Mesenchymal stem cell (in vitro differentiated cells and primary cell): ENCODE measurements around the gene CDH2.

Experiments used
- DNase-seq: peaks from one replicate; pipeline ENCODE4 v3.0.0-alpha.2; 2013
- H2AFZ ChIP-seq: one replicate; pipeline ENCODE4 v1.6.1; 2013; ENCODE audit warnings: low read depth, mild to moderate bottlenecking, control low read depth, inconsistent platforms, low read length, moderate library complexity
- H2AK5ac ChIP-seq: 2 replicates; pipeline ENCODE4 v1.6.1; 2013; ENCODE audit warnings: low read length, moderate library complexity, mild to moderate bottlenecking, inconsistent platforms; ENCODE audit not compliant: severe bottlenecking
- H2BK120ac ChIP-seq: one replicate; pipeline ENCODE4 v1.6.1; 2013; ENCODE audit warnings: low read depth, mild to moderate bottlenecking, inconsistent platforms, low read length, moderate library complexity
- H2BK12ac ChIP-seq, 2 experiments: one replicate each; pipeline ENCODE4 v1.6.1; 2013; ENCODE audit warnings: inconsistent platforms in 2 of 2, low read length in 2 of 2, mild to moderate bottlenecking in 2 of 2, moderate library complexity in 2 of 2, control low read depth in 1 of 2
- H2BK15ac ChIP-seq: one replicate; pipeline ENCODE4 v1.6.1; 2013; ENCODE audit warnings: mild to moderate bottlenecking, low read depth, inconsistent platforms; ENCODE audit not compliant: poor library complexity, severe bottlenecking
- H2BK5ac ChIP-seq: 2 replicates; pipeline ENCODE4 v1.6.1; 2013; ENCODE audit warnings: low read depth, mild to moderate bottlenecking, low read length, control low read depth, inconsistent platforms; ENCODE audit not compliant: poor library complexity, severe bottlenecking
- H3K14ac ChIP-seq, 2 experiments: one replicate each; pipeline ENCODE4 v1.6.1; 2013; ENCODE audit warnings: inconsistent platforms in 2 of 2, low read length in 2 of 2, control low read depth in 1 of 2, mild to moderate bottlenecking in 1 of 2, moderate library complexity in 1 of 2
- H3K18ac ChIP-seq, 2 experiments: one replicate each; pipeline ENCODE4 v1.6.1; 2013; ENCODE audit warnings: inconsistent platforms in 2 of 2, low read length in 2 of 2, control low read depth in 1 of 2, low read depth in 1 of 2, mild to moderate bottlenecking in 1 of 2
- H3K23ac ChIP-seq, 2 experiments: one replicate each; pipeline ENCODE4 v1.6.1; 2013; ENCODE audit warnings: inconsistent platforms in 2 of 2, low read length in 2 of 2, mild to moderate bottlenecking in 2 of 2, moderate library complexity in 2 of 2, control low read depth in 1 of 2
- H3K27ac ChIP-seq: 2 replicates; pipeline ENCODE4 v1.5.1; 2013; ENCODE audit warnings: mild to moderate bottlenecking, moderate library complexity, low read length, control low read depth, inconsistent platforms; ENCODE audit not compliant: poor library complexity, severe bottlenecking
- H3K27me3 ChIP-seq, 2 experiments: 2 replicates each; pipeline versions ENCODE4 v1.6.1 to v1.7.0; 2013; ENCODE audit warnings: low read length in 2 of 2, mild to moderate bottlenecking in 2 of 2, moderate library complexity in 2 of 2, control low read depth in 1 of 2, inconsistent platforms in 1 of 2; ENCODE audit not compliant: control insufficient read depth in 1 of 2, insufficient read depth in 1 of 2
- H3K36me3 ChIP-seq, 2 experiments: 2 replicates each; pipeline versions ENCODE4 v1.6.1 to v1.7.0; 2013; ENCODE audit warnings: low read length in 2 of 2, control low read depth in 1 of 2, inconsistent platforms in 1 of 2, low read depth in 1 of 2, mild to moderate bottlenecking in 1 of 2; ENCODE audit not compliant: insufficient read depth in 2 of 2, control insufficient read depth in 1 of 2
- H3K4ac ChIP-seq, 2 experiments: one replicate each; pipeline ENCODE4 v1.6.1; 2013; ENCODE audit warnings: inconsistent platforms in 2 of 2, low read length in 2 of 2, mild to moderate bottlenecking in 2 of 2, moderate library complexity in 2 of 2, control low read depth in 1 of 2, low read depth in 1 of 2
- H3K4me1 ChIP-seq: 2 replicates; pipeline ENCODE4 v1.6.1; 2013; ENCODE audit warnings: low read depth, low read length, control low read depth; ENCODE audit not compliant: control insufficient read depth, insufficient read depth
- H3K4me2 ChIP-seq: 2 replicates; pipeline ENCODE4 v1.6.1; 2013; ENCODE audit warnings: low read length, mild to moderate bottlenecking, inconsistent platforms; ENCODE audit not compliant: poor library complexity, severe bottlenecking
- H3K4me3 ChIP-seq, 2 experiments: 2 replicates each; pipeline versions ENCODE4 v1.5.1 to v1.7.0; 2013; ENCODE audit warnings: low read length in 2 of 2, mild to moderate bottlenecking in 2 of 2, control low read depth in 1 of 2, low read depth in 1 of 2; ENCODE audit not compliant: insufficient read depth in 1 of 2
- H3K79me1 ChIP-seq: replicated peaks from 2 replicates; pipeline ENCODE4 v1.6.1; 2013; ENCODE audit warnings: mild to moderate bottlenecking, control low read depth, low read length, inconsistent platforms; ENCODE audit not compliant: poor library complexity, severe bottlenecking
- H3K9ac ChIP-seq: 2 replicates; pipeline ENCODE4 v1.7.0; 2013; ENCODE audit warnings: mild to moderate bottlenecking, low read length, moderate library complexity
- H3K9me3 ChIP-seq: 2 replicates; pipeline ENCODE4 v1.7.0; 2013; ENCODE audit warnings: mild to moderate bottlenecking, low read length; ENCODE audit not compliant: control insufficient read depth
- H4K8ac ChIP-seq: one replicate; pipeline ENCODE4 v1.6.1; 2013; ENCODE audit warnings: inconsistent platforms, mild to moderate bottlenecking, low read length, moderate library complexity
- H4K91ac ChIP-seq: one replicate; pipeline ENCODE4 v1.6.1; 2013; ENCODE audit warnings: mild to moderate bottlenecking, low read length, inconsistent platforms
- WGBS: methylation state at CpG from one replicate; pipeline ENCODE4 v1.1.7; 2013; ENCODE audit warnings: mixed read lengths; 5-methylcytosine and 5-hydroxymethylcytosine counted together

The CDH2 gene

DNA sequence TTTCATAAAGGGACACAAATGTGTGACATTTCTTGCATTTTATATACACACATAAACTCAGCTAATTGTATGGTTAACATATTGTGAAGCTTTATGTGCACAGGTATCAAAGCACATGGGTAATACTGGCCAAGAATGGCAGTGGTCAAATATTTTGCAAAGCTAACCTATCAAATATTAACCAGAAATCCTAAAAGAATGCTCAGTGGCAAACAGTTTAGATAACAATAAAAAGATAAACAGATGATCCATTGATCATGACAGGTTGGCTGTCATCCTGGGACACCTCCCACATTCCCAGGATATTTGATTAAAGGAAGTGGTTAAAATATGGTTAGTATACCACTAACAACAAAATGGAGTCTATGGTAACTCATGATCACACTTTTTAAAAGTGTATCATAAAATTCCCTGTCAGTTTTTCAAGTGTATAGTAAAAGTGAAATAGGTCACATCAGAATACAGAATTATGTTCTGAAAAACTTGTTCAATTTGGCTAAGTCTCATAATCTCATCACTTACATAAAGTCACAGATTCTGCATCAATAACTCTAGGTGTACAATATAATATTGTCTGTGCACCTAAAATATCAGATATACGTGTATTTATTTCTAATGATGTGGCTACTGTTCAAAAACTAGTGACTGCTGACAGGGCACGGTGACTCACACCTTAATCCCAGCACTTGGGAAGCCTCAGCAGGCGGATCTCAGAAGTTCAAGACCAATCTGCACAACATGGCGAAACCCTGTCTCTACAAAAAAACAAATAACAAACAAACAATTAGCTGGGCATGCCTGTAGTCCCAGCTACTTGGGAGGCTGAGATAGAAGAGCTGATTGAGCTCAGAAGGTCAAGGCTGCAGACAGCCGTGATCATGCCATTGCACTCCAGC lies 48.9 kb downstream of the CDH2 start:
- H3K9ac ChIP-seq, result no peak overlapping the region
- H3K4me3 ChIP-seq, result no peak overlapping the region
- H3K4me2 ChIP-seq, result no peak overlapping the region
- no peak overlapping the region for H2BK120ac ChIP-seq
- no peaks in the 10 kb centered on the region for H3K27me3 ChIP-seq
- H3K18ac ChIP-seq, result no peak overlapping the region
- H3K27ac ChIP-seq, result peak overlapping the region; percentile 68
- H3K79me1 ChIP-seq, result peaks cover 18% of the 10 kb centered on the region
- no peak overlapping the region for H4K91ac ChIP-seq
- no peak overlapping the region for H3K23ac ChIP-seq
- H2BK12ac ChIP-seq, result no peak overlapping the region
- H2AFZ ChIP-seq, result no peak overlapping the region
- H2BK5ac ChIP-seq, result no peak overlapping the region
- H3K36me3 ChIP-seq, result peaks cover 0 to 3% of the 10 kb centered on the region in 2 experiments
- H3K4me1 ChIP-seq, result peaks cover 6% of the 10 kb centered on the region
- 7% methylated on average over 3 of the region's 5 CpGs for WGBS
- DNase-seq, result peak; percentile 65
- no peaks in the 10 kb centered on the region for H3K9me3 ChIP-seq
- no peak overlapping the region for H2AK5ac ChIP-seq
- H3K14ac ChIP-seq, result no peak overlapping the region
- no peak overlapping the region for H2BK15ac ChIP-seq
- H3K4ac ChIP-seq, result no peak overlapping the region
- no peak overlapping the region for H4K8ac ChIP-seq

DNA sequence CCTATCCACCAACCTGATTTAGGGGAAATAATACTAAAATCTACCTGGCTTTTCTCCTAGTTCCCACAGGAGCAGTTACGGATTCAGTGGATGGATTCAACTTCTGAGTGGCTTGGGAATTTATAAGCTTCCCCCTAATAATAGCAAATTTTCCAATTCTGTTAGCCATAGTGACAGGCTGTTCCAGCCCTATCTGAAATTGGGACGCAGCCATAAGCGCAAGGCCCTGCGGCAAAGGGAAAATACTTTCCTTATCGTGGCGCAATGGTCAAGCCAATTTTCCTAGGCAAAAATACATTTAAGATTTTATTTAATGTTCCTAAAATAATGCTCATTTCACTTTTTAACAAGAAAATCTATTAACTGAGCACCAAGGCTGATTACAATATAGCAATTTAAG lies 49.7 kb downstream of the CDH2 start:
- Histone ChIP-seq H2BK15ac (no peak overlapping the region), H3K4me2 (no peak overlapping the region), H2AK5ac (no peak overlapping the region), H3K9me3 (no peaks in the 10 kb centered on the region), H3K4me1 (peaks cover 6% of the 10 kb centered on the region), H3K36me3 (peaks cover 0 to 3% of the 10 kb centered on the region in 2 experiments), H3K9ac (no peak overlapping the region), H2AFZ (no peak overlapping the region), H2BK120ac (no peak overlapping the region), H4K8ac (no peak overlapping the region), H2BK5ac (no peak overlapping the region), H3K27ac (no peak overlapping the region), H3K4me3 (no peak overlapping the region), H3K4ac (no peak overlapping the region), H3K79me1 (peaks cover 14% of the 10 kb centered on the region), H4K91ac (no peak overlapping the region), H3K23ac (no peak overlapping the region), H3K27me3 (no peaks in the 10 kb centered on the region), H2BK12ac (no peak overlapping the region), H3K18ac (no peak overlapping the region), H3K14ac (no peak overlapping the region)
- no peak for DNase-seq
- WGBS, result 100% methylated on average over 5 of the region's 6 CpGs

DNA sequence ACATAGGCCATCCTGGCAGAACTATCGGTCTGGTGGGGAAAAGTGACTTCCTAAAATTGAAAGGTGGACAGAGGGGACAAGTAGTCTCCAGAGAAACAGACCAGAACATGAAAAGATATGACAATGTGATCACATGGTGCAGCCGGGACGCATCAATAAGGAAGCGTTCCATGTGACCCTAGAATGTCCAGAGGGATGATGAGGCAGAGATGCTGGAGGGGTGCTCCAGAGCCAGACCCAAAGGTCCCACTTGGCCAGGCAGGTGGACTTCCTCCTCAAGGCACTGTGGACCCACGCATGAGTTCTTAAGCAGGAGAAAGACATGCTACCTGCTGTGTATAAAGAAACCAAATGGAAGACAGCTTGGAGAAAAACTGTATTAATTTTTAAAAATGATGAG lies 50.2 kb downstream of the CDH2 start:
- Histone ChIP-seq H3K14ac (no peak overlapping the region), H3K79me1 (peaks cover 14% of the 10 kb centered on the region), H3K4me3 (no peak overlapping the region), H3K27me3 (no peaks in the 10 kb centered on the region), H2AK5ac (peak overlapping the region; percentile 6), H4K91ac (no peak overlapping the region), H2BK15ac (no peak overlapping the region), H3K27ac (no peak overlapping the region), H2BK12ac (peak overlapping the region in 1 of 2 experiments; percentile 94), H3K4ac (no peak overlapping the region), H3K9ac (no peak overlapping the region), H2BK5ac (no peak overlapping the region), H3K9me3 (no peaks in the 10 kb centered on the region), H2BK120ac (no peak overlapping the region), H3K18ac (no peak overlapping the region), H2AFZ (no peak overlapping the region), H3K36me3 (peaks cover 0 to 3% of the 10 kb centered on the region in 2 experiments), H3K4me2 (no peak overlapping the region), H3K23ac (no peak overlapping the region), H4K8ac (no peak overlapping the region), H3K4me1 (peaks cover 6% of the 10 kb centered on the region)
- over 99% methylated on average over 5 of the region's 5 CpGs for WGBS
- DNase-seq, result no peak

GRCh38 chr18:28125051-28125450 lies 51.9 kb downstream of the CDH2 start:
- peaks cover 10% of the 10 kb centered on the region for H3K79me1 ChIP-seq
- H2AK5ac ChIP-seq, result no peak overlapping the region
- no peak overlapping the region for H3K4ac ChIP-seq
- DNase-seq, result peak; percentile 37
- no peak overlapping the region for H3K4me3 ChIP-seq
- no peak overlapping the region for H2AFZ ChIP-seq
- no peak overlapping the region for H4K8ac ChIP-seq
- H2BK120ac ChIP-seq, result no peak overlapping the region
- no peaks in the 10 kb centered on the region for H3K27me3 ChIP-seq
- no peak overlapping the region for H2BK15ac ChIP-seq
- peaks cover 6% of the 10 kb centered on the region for H3K4me1 ChIP-seq
- H2BK5ac ChIP-seq, result no peak overlapping the region
- H3K9ac ChIP-seq, result no peak overlapping the region
- no peak overlapping the region for H3K14ac ChIP-seq
- H3K23ac ChIP-seq, result no peak overlapping the region
- no peak overlapping the region for H2BK12ac ChIP-seq
- no peak overlapping the region for H3K4me2 ChIP-seq
- 30% methylated on average over 2 of the region's 3 CpGs for WGBS
- H3K27ac ChIP-seq, result peak overlapping the region; percentile 10
- H3K18ac ChIP-seq, result no peak overlapping the region
- no peak overlapping the region for H4K91ac ChIP-seq
- no peaks in the 10 kb centered on the region for H3K9me3 ChIP-seq
- H3K36me3 ChIP-seq, result no peaks in the 10 kb centered on the region
